Measurements from ENCODE around the gene SIGLEC8. TPM values are rescaled to one million over a fixed set of nuclear protein-coding genes. Genes with fewer than 3 reads are reported as not detected.

SIGLEC8 gene
- total and polyA plus RNA-seq, 9 of the 15 experiments (the other 6 are each of a cell fraction or from before 2014, with no cell fraction given), result 0.04 to 0.65 (median 0.39) TPM

- TF ChIP-seq ELK1 (CRISPR knock-in tag; IDR thresholded peaks at IDR 0.05) (no peak), ZNF41 (CRISPR knock-in tag; conservative IDR thresholded peaks at IDR 0.05) (no peak), ADNP (tag; IDR thresholded peaks at IDR 0.05) (no peak), CEBPG (CRISPR knock-in tag; IDR thresholded peaks at IDR 0.05) (no peak), CEBPG (tag; conservative IDR thresholded peaks at IDR 0.05 in 1 of 2, IDR thresholded peaks at IDR 0.05 in 1 of 2) (no peak), ARID4B (CRISPR knock-in tag; IDR thresholded peaks at IDR 0.05) (peak; percentile 71; the same call in 1 of the 2 replicates), SAFB2 (IDR thresholded peaks at IDR 0.05; ENCODE audit: borderline replicate concordance, low read depth, low read length, severe bottlenecking) (no peak), ZKSCAN3 (CRISPR knock-in tag; IDR thresholded peaks at IDR 0.05) (no peak), HMG20B (CRISPR knock-in tag; IDR thresholded peaks at IDR 0.05) (no peak), SMC3 (conservative IDR thresholded peaks at IDR 0.05; ENCODE audit: insufficient read depth, low read depth, low read length) (no peak), TBL1XR1 (IDR thresholded peaks at IDR 0.05; ENCODE audit: low read length in 2 of 2) (peak; percentile 76 to 87; a peak in 3 of 4 replicates), ZNF583 (CRISPR knock-in tag; IDR thresholded peaks at IDR 0.05) (no peak), PPARD (CRISPR knock-in tag; IDR thresholded peaks at IDR 0.05) (no peak), ETS2 (tag; IDR thresholded peaks at IDR 0.05; ENCODE audit: borderline replicate concordance, poor library complexity, severe bottlenecking) (no peak), CSDE1 (IDR thresholded peaks at IDR 0.05) (peak in 1 of 2 experiments; percentile 40; a peak in 2 of 4 replicates), ZNF12 (CRISPR knock-in tag; IDR thresholded peaks at IDR 0.05) (0 out of 2 replicates have a peak, but pooled peaks have one; percentile 42), MAZ (CRISPR knock-in tag; conservative IDR thresholded peaks at IDR 0.05 in 1 of 2, IDR thresholded peaks at IDR 0.05 in 1 of 2) (peak in 1 of 2 experiments; percentile 86; a peak in 3 of 4 replicates), EP400 (IDR thresholded peaks at IDR 0.05) (peak; percentile 71), ZNF518B (CRISPR knock-in tag; IDR thresholded peaks at IDR 0.05) (no peak)
Measured at GRCh38 chr19:51467864-51468544, 9.8 kb upstream of the SIGLEC8 start (continued).

All from K562 (cell line).